ENCODE results near the gene CACNA1F. TPM values are rescaled to one million over a fixed set of nuclear protein-coding genes. Genes with fewer than 3 reads are reported as not detected.

CACNA1F gene
- total RNA-seq, 1 donor from 2014 or later: 0.05 TPM

GRCh38 chrX:49204709-49205108, 28.4 kb downstream of the CACNA1F start:
- Mint-ChIP-seq H3K27ac (ENCODE audit: unreplicated experiment) (no peak overlapping the region), H3K4me1 (peaks cover 5% of the 10 kb centered on the region), H3K27me3 (ENCODE audit: low read depth) (peaks cover 7% of the 10 kb centered on the region), H3K9me3 (peaks cover 2% of the 10 kb centered on the region), H3K36me3 (ENCODE audit: low read depth) (no peaks in the 10 kb centered on the region), H3K4me3 (no peak overlapping the region)
- DNase-seq (ENCODE audit: low read depth, low spot score): no peak
- no peak for TF ChIP-seq CTCF (conservative IDR thresholded peaks at IDR 0.05)

- peaks cover 2% of the 10 kb centered on the region for H3K9me3 Mint-ChIP-seq
- DNase-seq (ENCODE audit: low read depth, low spot score): no peak
- peaks cover 10% of the 10 kb centered on the region for H3K27me3 Mint-ChIP-seq (ENCODE audit: low read depth)
- no peak for TF ChIP-seq CTCF (conservative IDR thresholded peaks at IDR 0.05)
- no peak overlapping the region for H3K27ac Mint-ChIP-seq (ENCODE audit: unreplicated experiment)
- peaks cover 5% of the 10 kb centered on the region for H3K4me1 Mint-ChIP-seq
- no peak overlapping the region for H3K4me3 Mint-ChIP-seq
- no peaks in the 10 kb centered on the region for H3K36me3 Mint-ChIP-seq (ENCODE audit: low read depth)
Measured at GRCh38 chrX:49204017-49204416, 29.1 kb downstream of the CACNA1F start.

- H3K4me3 Mint-ChIP-seq: no peak overlapping the region
- H3K27ac Mint-ChIP-seq (ENCODE audit: unreplicated experiment): no peak overlapping the region
- H3K9me3 Mint-ChIP-seq: peaks cover 2% of the 10 kb centered on the region
- H3K27me3 Mint-ChIP-seq (ENCODE audit: low read depth): peaks cover 15% of the 10 kb centered on the region
- H3K4me1 Mint-ChIP-seq: peaks cover 5% of the 10 kb centered on the region
- H3K36me3 Mint-ChIP-seq (ENCODE audit: low read depth): no peaks in the 10 kb centered on the region
- DNase-seq (ENCODE audit: low read depth, low spot score): no peak
- no peak for TF ChIP-seq CTCF (conservative IDR thresholded peaks at IDR 0.05)
Measured at GRCh38 chrX:49203536-49203935, 29.6 kb downstream of the CACNA1F start.

- Mint-ChIP-seq H3K4me3 (no peak overlapping the region), H3K27ac (ENCODE audit: unreplicated experiment) (no peak overlapping the region), H3K27me3 (ENCODE audit: low read depth) (peaks cover 23% of the 10 kb centered on the region), H3K9me3 (peaks cover 2% of the 10 kb centered on the region), H3K4me1 (peaks cover 10% of the 10 kb centered on the region), H3K36me3 (ENCODE audit: low read depth) (no peaks in the 10 kb centered on the region)
- no peak for TF ChIP-seq CTCF (conservative IDR thresholded peaks at IDR 0.05)
- no peak for DNase-seq (ENCODE audit: low read depth, low spot score)
Measured at GRCh38 chrX:49202022-49202421, 31.1 kb downstream of the CACNA1F start.

GRCh38 chrX:49199906-49200771, 33.0 kb downstream of the CACNA1F start, which contains the start of gene SYP:
SYP (minus strand) TSS chrX:49200193; CDS start chrX:49200186, 7 bp downstream.
- Mint-ChIP-seq H3K27ac (ENCODE audit: unreplicated experiment) (no peak within 1 kb of the TSS), H3K4me3 (peak within 1 kb of the TSS; percentile 76), H3K9me3 (peaks cover 2% of the 10 kb centered on the region), H3K36me3 (ENCODE audit: low read depth) (no peaks in the 10 kb centered on the region), H3K27me3 (ENCODE audit: low read depth) (peaks cover 23% of the 10 kb centered on the region), H3K4me1 (peaks cover 10% of the 10 kb centered on the region)
- TF ChIP-seq CTCF (conservative IDR thresholded peaks at IDR 0.05): no peak
- DNase-seq (ENCODE audit: low read depth, low spot score): peak; percentile 71

Measured in neural crest cell (in vitro differentiated cells).